Ovary (tissue), 9 donors: ENCODE data around the gene NECAB2. TPM values are rescaled to one million over a fixed set of nuclear protein-coding genes. Genes with fewer than 3 reads are reported as not detected.

Experiments used
- DNase-seq, 5 donors: peaks; one replicate each; pipeline ENCODE4 v3.0.0-alpha.2; 2019 to 2020
- H3K27ac ChIP-seq, 2 donors: fragments of 200-600 bp; one replicate each; pipeline versions ENCODE4 v1.5.1 to v1.8.0; 2019 to 2022
- H3K27me3 ChIP-seq: fragments of 200-600 bp; one replicate; pipeline ENCODE4 v1.8.0; 2022
- H3K36me3 ChIP-seq: fragments of 200-600 bp; sonication (generic); one replicate; pipeline ENCODE4 v1.5.1; 2019
- H3K4me1 ChIP-seq: one replicate; pipeline ENCODE4 v1.8.1; 2013; ENCODE audit warnings: mild to moderate bottlenecking, moderate library complexity; ENCODE audit not compliant: insufficient read depth
- H3K4me3 ChIP-seq: fragments of 200-600 bp; sonication (generic); one replicate; pipeline ENCODE4 v1.5.1; 2017
- H3K9me3 ChIP-seq, 2 donors: fragments of 200-600 bp in 1 of 2; sonication (generic) in 1 of 2; one replicate each; pipeline versions ENCODE4 v1.5.1 to v1.8.1; 2013 to 2019; ENCODE audit warnings: mild to moderate bottlenecking in 1 of 2, moderate library complexity in 1 of 2
- CTCF ChIP-seq, 3 donors: fragments of 450-650 bp in 2 of 3; fragments of 200-600 bp in 1 of 3; IDR thresholded peaks; one replicate each; pipeline versions ENCODE4 v1.5.1 to v1.8.0; 2016 to 2022; ENCODE audit warnings: antibody characterized with exemption in 3 of 3, mild to moderate bottlenecking in 1 of 3
- EP300 ChIP-seq: sonication (generic); formaldehyde crosslinking; IDR thresholded peaks from one replicate; pipeline ENCODE4 v1.6.1; 2017; ENCODE audit warnings: antibody characterized with exemption
- POLR2A ChIP-seq: fragments of 450-650 bp; IDR thresholded peaks from one replicate; pipeline ENCODE4 v1.6.1; 2017; ENCODE audit warnings: antibody characterized with exemption, mild to moderate bottlenecking, moderate library complexity
- WGBS, 3 donors: extraction: QIAGEN DNeasy Blood & Tissue Kit in 1 of 3; methylation state at CpG; one replicate each; pipeline versions ENCODE4 v1.1.5 to v1.1.7; 2013 to 2017; 5-methylcytosine and 5-hydroxymethylcytosine counted together
- intact Hi-C, 4 donors: fragments of 100-400 bp; cut with DNase I; formaldehyde crosslinking; loops; one replicate each; pipeline versions ENCODE4 v1.11.0 to v1.15.1; 2022 to 2023
- polyA plus RNA-seq, 2 donors: library from polyadenylated mRNA; stranded (reverse); fragments of 200-250 nt in 1 of 2; fragments of 350-450 nt in 1 of 2; fragmentation: Illumina TruSeq in 1 of 2; extraction: RNeasy Lipid Tissue Mini Kit (QIAGEN cat#74804) in 1 of 2; gene quantifications; one replicate each; pipeline ENCODE4 v1.2.3, GENCODE V29; 2013 to 2014
- total RNA-seq, 7 donors: library from RNA; depleted of rRNA in 2 of 7; stranded (reverse); fragments of >200 nt in 2 of 7; fragmentation: NEBNext Ultra II Directional in 3 of 7; extraction: Animal tissue kit (Norgen Biotek cat#: 25700) in 3 of 7; gene quantifications; one replicate each; pipeline versions ENCODE4 v1.1.0 to v1.2.4, GENCODE V29; 2016 to 2023
- donor health status: DM: no; HTN: no; CAD: no; lungs with moderate emphysema.
- donor health status: DM: no; HTN: no; CAD: no.
- donor health status: Bipolar disorder and iron deficiency.
- donor health status: DM: yes; HTN: yes; CAD: no.
- donor health status: DM: no; HTN: no; CAD: no.
- donor health status: DM: yes; HTN: yes; CAD: no.

Gene NECAB2
- total and polyA plus RNA-seq, 9 donors = 0.20 to 1.6 (median 0.50) TPM; not detected in 4

- H3K27ac ChIP-seq = no peak overlapping the region
- DNase-seq = no peak
- intact Hi-C loops = no loop called here
- H3K4me1 ChIP-seq = peaks cover 2% of the 10 kb centered on the region
- TF ChIP-seq CTCF (IDR thresholded peaks at IDR 0.05) (no peak), POLR2A (no peak), EP300 (no peak)
- no peaks in the 10 kb centered on the region for H3K36me3 ChIP-seq
- no peaks in the 10 kb centered on the region for H3K27me3 ChIP-seq
- H3K9me3 ChIP-seq = no peaks in the 10 kb centered on the region
- WGBS, 3 donors = 47 to 56% (median 56%) methylated on average over 6 of the region's 6 CpGs
- no peak overlapping the region for H3K4me3 ChIP-seq
Observed at GRCh38 chr16:83992624-83993023, 24.6 kb downstream of the NECAB2 start.

- H3K27ac ChIP-seq = no peak overlapping the region
- intact Hi-C loops = no loop called here
- no peaks in the 10 kb centered on the region for H3K36me3 ChIP-seq
- H3K9me3 ChIP-seq = no peaks in the 10 kb centered on the region
- no peak for DNase-seq
- no peak overlapping the region for H3K4me3 ChIP-seq
- 87 to 92% (median 89%) methylated on average over 8 of the region's 8 CpGs for WGBS, 3 donors
- no peak for TF ChIP-seq CTCF (IDR thresholded peaks at IDR 0.05)
- TF ChIP-seq POLR2A = no peak
- TF ChIP-seq EP300 = no peak
- peaks cover 2% of the 10 kb centered on the region for H3K4me1 ChIP-seq
- no peaks in the 10 kb centered on the region for H3K27me3 ChIP-seq
Observed at GRCh38 chr16:83994087-83994486, 26.0 kb downstream of the NECAB2 start.

- Histone ChIP-seq H3K27ac (no peak overlapping the region), H3K4me1 (peaks cover 2% of the 10 kb centered on the region), H3K9me3 (no peaks in the 10 kb centered on the region), H3K36me3 (no peaks in the 10 kb centered on the region), H3K4me3 (no peak overlapping the region), H3K27me3 (no peaks in the 10 kb centered on the region)
- no peak for DNase-seq
- TF ChIP-seq POLR2A (no peak), CTCF (IDR thresholded peaks at IDR 0.05) (no peak), EP300 (no peak)
- intact Hi-C loops = no loop called here
- 85 to 88% (median 88%) methylated on average over 13 of the region's 13 CpGs for WGBS, 3 donors
Observed at GRCh38 chr16:83994703-83995102, 26.7 kb downstream of the NECAB2 start.

GRCh38 chr16:83995754-83996153 lies 27.7 kb downstream of the NECAB2 start:
- no peak for TF ChIP-seq POLR2A
- no peak for TF ChIP-seq CTCF (IDR thresholded peaks at IDR 0.05)
- no peak for TF ChIP-seq EP300
- Histone ChIP-seq H3K4me1 (peaks cover 2% of the 10 kb centered on the region), H3K9me3 (no peaks in the 10 kb centered on the region), H3K4me3 (no peak overlapping the region), H3K36me3 (no peaks in the 10 kb centered on the region), H3K27ac (no peak overlapping the region), H3K27me3 (no peaks in the 10 kb centered on the region)
- no peak for DNase-seq
- intact Hi-C loops = no loop called here
- 7 to 17% (median 10%) methylated on average over 21 of the region's 21 CpGs for WGBS, 3 donors
